Ishikawa (cell line): ENCODE results near the gene BCAP31.

ENCODE experiments used
- CEBPB ChIP-seq: IDR thresholded peaks from 2 replicates; pipeline ENCODE4 v1.6.1; 2012
- EGR1 ChIP-seq: IDR thresholded peaks from 2 replicates; pipeline ENCODE4 v1.6.1; 2012
- EP300 ChIP-seq: IDR thresholded peaks from 2 replicates; pipeline ENCODE4 v1.6.1; 2012; ENCODE audit warnings: borderline replicate concordance
- MAX ChIP-seq: IDR thresholded peaks from 2 replicates; pipeline ENCODE4 v1.6.1; 2012
- RAD21 ChIP-seq: IDR thresholded peaks from 2 replicates; pipeline ENCODE4 v1.6.1; 2012; ENCODE audit warnings: low read depth
- REST ChIP-seq: IDR thresholded peaks from 2 replicates; pipeline ENCODE4 v1.6.1; 2012; ENCODE audit warnings: low read depth, mild to moderate bottlenecking
- TAF1 ChIP-seq: IDR thresholded peaks from 2 replicates; pipeline ENCODE4 v1.6.1; 2012; ENCODE audit warnings: low read depth, mild to moderate bottlenecking
- TCF12 ChIP-seq: IDR thresholded peaks from 2 replicates; pipeline ENCODE4 v1.6.1; 2012; ENCODE audit warnings: low read depth
- USF1 ChIP-seq: IDR thresholded peaks from 2 replicates; pipeline ENCODE4 v1.6.1; 2012
- YY1 ChIP-seq: IDR thresholded peaks from 2 replicates; pipeline ENCODE4 v1.6.1; 2012; ENCODE audit warnings: low read depth

- TF ChIP-seq YY1 (no peak), REST (no peak), CEBPB (no peak), TAF1 (no peak), EP300 (no peak), EGR1 (no peak), USF1 (no peak), TCF12 (no peak), RAD21 (no peak), MAX (no peak)
Observed at GRCh38 chrX:153736871-153737441, 12.8 kb upstream of the BCAP31 start.
